Measurements from ENCODE around the gene CERT1.

The CERT1 gene

DNA sequence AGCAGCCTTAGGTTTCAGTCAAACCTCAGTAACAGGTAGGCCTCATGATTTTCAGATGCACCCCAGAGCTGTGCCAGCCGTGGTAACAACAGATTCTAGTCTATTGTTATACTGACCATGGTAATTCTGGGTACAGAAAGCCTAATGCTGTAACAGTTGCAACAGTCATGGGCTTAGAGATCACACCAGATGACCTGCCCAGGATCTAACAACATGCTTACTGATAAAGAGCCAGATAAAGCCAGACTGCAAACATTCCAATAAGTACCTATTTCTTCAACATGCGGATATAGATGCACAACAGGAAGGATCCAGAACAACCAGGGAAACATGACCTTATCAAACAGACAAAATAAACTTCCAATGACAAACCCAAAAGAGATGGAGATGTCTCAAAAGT is 42.8 kb downstream of the CERT1 start:
- DNase-seq = no peak

DNA sequence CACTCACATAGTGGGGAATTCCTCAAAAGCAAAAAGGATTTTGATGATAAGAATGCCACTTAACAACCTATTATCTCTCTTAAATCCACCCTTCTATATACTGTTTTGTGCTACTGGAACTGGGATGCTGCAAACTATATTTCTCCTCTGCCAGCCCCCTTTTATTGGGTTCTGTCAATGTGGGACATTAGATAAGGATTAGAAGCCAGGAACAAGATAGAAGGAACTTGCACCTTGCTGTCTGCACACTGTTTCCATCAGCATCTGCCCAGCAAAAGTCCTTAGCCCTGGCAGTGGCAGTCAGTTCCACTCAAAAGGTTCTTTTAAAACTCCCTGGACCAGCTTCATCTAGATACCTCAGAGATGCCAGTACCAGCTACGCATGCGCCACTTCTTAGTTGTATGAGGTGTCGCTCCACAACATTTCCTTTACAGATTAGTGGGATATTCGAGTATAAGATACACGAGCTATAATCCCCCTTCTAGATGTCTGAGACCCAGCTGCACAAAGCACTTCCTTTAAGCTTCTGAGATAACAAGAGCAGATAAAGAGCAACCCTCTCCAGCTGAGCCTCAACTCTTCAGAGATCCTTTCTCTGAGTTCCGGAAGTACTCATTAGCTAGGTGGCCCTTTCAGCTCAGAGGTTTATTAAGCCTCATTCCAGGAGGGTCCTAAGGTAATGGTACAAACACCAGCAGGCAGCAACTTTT is 45.3 kb downstream of the CERT1 start:
- no peak for DNase-seq

DNA sequence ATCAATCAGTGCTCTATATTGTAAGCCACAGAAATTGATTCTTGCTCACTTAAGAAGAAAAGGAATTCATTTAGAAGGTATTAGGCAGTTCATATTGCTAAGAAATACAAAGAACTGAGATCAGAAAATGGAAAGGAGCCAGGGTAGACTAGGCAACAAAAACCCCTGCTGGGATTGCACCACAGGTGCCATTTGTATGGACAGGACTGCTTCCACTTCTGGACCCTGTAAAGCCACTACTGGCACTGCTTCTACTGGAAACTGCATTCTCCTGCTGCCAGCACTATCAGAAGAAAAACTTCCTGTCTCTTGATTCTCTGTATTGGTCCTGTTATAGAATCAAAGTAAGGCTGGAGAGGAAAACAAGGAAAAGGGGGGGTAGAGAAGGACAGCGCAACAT is 45.9 kb downstream of the CERT1 start:
- no peak for DNase-seq

DNA sequence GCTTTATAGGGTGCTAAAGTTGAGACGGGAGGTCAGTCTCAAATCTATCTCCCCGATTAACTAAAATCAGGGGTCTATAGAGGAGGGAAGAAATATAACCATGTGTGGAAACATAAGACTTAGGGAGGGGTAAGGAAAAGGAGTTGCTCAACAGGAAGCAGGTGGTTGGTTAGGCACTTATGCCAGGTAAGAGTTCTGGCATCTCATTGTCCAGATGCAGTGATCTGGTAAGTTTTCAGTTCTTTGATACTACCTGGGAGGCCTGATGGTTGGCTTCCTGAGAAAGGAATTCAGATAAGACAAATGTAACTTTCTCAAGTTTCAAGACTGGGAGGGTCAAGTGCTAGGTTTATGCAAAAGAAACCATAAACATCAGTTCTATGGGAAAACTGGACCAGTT is 47.7 kb downstream of the CERT1 start:
- DNase-seq = no peak

DNA sequence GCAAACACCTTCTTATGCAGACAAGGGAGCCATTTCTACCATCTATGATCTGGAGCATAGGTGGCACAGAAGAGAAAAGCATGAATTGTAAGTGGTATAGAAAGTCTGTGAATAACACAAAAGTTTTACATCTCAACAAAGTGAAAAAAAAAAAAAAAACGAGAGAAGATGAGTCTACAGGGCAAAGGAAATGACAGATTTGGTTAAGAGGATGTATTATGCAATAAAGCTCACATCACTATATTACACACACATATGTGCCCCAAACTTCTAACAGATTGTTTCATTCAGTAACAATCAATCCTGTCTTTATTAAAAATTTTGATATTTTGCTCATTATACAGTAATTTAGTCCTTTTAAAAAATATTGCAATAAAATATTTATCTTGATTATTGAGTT is 49.8 kb downstream of the CERT1 start:
- DNase-seq = no peak

DNA sequence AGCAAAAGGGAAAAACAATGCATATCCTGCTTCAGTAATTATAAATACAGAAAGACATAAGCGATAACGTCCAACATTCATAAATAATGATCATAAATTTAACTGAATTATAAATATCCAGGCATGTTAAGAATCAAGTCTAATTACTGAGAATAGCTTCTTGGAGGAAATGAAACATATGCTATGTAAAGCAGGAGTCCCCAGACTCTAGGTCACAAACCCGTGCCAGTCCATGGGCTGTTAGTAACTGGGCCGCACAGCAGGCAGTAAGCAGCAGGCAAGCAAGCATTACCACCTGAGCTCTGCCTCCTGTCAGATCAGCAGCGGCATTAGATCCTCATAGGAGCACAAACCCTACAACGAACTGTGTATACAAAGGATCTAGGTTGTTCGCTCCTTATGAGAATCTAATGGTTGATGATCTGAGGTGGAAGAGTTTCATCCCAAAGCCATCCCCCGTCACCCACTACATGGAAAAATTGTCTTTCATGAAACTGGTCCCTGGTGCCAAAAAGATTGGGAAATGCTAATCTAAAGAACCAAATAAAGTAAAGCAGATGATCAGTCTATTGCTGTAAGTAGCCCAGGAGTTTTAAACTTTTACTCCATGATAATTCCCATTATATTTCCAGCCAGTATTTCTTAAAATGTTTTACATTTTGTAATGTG is 50.4 kb downstream of the CERT1 start:
- DNase-seq = peak; percentile 14

DNA sequence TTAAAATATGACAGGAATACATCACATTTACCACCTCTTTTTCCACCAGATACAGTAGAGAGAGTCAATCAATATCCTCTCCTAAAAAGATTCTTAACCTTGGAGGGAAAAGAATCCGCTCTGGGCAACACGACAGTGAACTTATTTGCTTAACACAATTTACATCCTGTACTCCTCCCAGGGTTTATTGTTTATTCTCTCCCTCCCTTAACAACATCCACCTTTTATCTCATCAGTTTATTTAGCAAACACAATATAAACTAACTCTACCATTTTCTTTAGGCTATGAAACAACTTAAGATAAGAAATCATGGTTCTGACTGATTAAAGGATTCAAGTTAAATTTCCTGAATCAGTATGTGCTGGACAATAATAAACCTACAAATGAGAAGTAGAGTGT is 50.9 kb downstream of the CERT1 start:
- peak; percentile 15 for DNase-seq

DNA sequence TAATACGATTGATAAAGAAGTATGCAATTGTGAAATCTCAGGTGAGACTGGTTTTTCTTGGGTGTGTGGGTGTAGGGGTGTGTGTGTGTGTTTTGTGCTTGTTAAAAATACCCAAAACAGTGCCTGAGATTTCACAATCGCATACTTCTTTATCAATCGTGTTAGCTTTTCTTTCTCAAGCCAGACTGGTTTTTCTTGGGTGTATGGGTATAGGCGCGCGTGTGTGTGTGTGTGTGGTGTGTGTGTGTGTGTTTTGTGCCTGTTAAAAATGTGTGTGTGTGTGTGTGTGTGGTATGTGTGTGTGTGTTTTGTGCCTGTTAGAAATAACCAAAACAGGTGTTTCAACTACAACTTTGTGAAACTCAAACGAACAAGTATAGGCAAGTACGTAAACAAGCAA is 53.7 kb downstream of the CERT1 start:
- DNase-seq = no peak

DNA sequence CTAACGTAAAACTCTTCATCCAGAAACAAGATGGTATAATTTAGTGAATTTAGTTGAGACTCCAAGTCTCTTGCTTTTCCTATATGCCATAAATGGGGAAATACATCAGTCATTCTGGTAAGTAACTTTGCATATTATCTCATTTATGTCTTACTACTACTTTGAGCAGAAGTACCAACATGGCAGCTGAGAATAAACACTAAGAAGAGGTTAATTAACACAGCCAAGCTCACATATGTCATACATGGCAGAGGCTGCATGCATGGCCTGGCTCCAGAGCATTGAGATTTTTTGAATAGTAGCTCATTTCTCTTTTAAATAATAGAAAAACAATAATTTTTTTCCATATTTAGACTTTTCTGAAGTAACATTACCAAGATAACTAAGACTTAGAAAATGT is 54.3 kb downstream of the CERT1 start:
- no peak for DNase-seq

DNA sequence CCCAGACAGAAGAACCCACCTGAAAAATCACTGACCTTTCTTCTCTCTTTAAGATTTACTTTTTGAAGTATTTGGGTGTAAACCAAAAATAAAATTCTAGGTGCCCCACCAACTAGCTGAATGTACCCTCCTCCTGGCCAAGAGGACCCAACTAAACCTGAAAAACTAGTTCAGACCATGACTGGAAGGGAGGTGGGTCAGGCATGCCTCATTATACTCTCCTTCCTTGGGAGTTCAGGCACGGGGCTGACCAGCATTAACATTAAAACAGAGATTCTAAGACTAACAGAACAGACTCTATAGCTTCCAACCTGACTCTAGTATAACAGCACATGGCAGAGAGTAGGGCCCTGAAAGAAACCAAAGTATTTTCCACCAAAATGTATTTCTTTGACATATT is 61.4 kb downstream of the CERT1 start:
- no peak for DNase-seq

DNA sequence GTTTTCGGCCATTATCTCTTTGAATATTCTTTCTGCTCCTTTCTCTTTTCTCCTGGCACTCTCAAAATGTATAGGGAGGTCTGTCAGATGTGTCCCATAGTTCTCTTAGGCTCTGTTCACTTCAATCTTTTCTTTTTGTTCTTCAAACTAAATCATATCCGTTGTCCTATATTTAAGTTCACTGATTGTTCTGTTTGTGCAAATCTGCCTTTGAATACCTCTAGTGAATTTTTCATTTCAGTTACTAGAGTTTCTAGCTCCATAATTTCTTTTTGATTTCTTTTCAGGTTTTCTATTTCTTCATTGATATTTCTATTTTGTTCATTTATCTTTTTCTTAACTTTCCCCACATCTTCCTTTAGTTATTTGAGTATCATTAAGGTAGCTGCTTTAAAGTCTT is 65.4 kb downstream of the CERT1 start:
- DNase-seq = no peak

DNA sequence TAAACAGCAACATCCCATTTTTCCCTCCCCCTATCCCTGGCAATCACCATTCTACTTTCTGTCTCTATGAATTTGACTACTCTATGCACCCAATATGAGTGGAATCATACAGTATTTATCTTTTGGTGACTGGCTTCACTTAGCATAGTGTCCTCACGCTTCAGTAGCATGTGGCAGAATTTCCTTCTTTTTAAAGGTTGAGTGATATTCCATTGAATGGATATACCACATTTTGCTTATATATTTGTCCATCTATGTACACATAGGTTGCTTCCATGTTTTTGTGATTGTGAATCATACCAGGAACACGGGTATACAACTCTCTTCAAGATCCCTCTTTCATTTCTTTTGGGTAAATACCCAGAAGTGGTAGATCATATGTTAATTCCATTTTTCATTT is 69.9 kb downstream of the CERT1 start:
- no peak for DNase-seq

DNA sequence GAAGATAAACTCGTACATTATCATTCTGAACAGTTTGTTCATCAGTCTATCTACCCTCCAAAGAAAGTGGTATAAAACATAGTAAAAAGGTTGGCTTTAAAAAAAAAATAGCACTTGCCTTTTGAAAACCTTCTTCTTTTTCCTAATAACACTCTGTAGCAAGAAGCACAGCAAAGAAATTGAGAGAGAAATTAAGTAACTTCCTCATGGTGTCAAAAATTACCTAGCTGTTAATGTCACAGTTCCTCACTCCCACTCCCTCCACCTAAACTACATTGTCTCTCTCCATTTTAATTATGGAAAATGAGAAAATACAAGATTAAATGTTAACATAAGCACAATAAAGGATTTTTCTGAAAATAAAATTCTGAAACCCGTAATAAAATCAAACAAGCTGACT is 72.2 kb downstream of the CERT1 start:
- DNase-seq = no peak

DNA sequence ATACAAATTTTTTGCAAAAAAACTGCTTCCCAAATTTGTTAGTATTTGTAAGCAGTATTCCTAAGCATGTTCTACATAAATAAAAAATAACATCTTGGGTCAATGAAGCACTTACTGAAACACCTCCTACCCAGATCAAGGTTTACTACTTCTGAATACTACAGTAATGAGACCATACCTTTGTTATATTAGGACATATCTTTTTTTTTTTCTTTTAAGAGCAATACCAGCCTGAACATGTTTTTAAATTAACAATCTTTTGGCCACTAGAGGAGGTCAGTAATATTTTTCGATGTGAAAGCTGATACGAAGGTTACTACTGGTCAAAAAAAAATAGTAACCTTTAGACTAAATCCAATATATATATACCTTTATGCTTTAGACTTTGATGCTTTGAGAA is 72.7 kb downstream of the CERT1 start:
- no peak for DNase-seq

DNA sequence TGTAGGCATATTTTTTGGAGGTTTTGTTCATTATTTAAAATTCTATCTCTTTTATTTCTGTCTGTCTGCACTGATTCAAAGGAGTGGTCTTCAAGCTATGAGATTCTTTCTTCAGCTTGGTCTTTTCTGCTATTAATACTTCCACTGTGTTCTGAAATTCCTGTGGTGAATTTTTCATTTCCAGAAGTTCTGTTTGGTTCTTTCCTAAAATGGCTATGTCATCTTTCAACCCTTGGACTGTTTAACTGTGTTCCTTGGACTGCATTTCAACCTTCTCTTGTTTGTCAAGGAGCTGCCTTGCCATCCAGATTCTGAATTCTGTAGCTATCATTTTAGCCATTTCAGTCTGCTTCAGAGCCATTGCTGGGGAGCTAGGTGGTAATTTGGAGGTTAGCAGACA is 76.3 kb downstream of the CERT1 start:
- DNase-seq = no peak

DNA sequence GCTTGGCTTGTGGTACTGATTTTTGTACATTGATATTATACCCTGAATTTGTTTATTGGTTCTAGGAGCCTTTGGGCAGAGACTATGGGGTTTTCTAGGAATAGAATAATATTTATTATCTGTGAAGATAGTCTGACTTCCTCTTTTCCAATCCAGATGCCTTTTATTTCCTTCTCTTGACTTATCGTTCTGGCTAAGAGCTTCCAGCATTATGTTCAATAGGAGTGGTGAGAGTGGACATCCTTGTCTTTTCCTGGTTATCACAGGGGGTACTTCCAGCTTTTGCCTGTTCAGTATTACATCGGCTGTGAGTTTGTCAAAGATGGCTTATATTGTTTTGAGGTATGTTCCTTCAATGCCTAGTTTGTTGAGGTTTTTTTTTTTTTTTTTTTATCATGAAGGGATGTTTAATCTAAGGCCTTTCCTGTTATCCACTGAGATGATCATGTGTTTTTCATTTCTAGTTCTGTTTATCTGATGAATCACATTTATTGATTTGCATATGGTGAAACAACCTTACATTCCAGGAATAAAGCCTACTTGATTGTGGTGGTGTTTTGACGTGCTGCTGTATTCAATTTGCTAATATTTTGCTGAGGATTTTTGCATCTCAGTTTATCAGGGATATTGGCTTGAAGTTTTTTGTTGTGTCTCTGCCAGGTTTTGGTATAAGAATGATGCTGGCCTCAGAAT is 77.5 kb downstream of the CERT1 start:
- DNase-seq = no peak

DNA sequence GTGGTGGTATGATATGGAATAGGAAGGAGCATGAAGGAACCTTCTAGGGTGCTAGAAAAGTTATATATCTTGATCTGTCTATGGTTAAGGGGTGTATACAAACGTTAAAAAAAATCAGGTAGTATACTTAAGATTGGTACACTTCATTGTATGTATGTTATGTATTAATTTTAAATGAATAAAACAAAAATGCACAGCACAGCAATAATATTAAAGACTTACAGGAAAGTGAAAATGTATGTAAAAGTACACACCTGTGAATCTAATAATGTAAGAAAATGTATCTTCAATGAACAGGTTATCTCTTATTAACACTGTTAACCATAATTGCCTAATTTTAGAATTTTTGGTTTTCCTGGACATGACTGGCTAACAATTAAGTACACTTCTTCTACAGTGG is 97.2 kb downstream of the CERT1 start:
- no peak for DNase-seq

DNA sequence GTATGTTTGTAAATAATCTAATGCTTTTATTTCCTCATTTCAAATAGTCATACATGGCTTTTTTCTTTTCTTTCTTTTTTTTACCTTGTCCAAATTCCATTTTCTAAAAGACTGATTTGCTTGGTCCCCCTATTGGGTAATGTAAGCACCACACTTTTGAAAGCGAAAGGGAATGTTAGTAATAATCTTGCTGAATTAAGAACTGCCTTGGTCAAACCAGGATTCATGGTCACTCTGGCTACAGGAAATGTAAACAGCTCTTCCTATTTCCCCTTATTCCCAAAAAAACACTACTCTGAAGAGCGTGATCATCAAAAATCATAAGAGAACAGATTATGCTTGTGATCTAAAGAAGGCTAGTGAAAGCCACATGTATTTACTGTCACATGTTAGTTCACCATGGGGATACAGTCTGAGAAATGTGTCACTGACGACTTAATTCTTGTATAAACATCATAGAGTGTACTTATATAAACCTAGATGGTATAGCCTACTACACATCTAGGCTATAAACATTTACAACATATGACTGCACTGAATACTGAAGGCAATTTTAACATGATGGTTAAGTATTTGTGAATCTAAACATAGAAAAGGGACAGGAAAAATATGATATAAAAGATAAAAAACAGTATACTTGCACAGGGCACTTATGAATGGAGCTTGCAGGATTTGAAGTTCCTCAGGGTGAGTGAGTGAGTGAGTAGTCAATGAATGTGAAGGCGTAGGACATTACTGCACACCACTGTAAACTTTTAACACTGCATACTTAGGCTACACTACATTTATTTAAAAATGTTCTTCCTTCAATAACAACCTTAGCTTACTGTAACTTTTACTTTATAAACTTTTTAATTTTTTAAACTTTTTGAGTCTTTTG is 99.1 kb downstream of the CERT1 start:
- DNase-seq = no peak

DNA sequence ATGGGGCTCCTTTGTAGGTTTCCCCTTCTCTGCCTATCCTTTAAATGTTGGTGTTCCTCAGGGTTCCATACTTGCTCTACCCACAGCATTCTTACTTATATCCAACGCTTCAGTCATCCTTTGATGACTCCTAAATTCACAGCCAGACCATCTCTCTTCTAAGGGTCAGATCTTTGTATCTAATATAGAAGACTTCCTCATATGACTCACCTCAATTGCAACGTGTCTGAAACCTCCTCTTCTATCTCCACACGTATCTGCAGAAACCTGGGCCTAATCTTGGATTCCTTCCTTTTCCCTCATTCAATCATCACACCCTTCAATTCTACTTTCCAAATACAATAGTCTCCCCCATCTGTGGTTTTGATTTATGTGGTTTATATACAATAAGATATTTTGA is 106.1 kb downstream of the CERT1 start:
- no peak for DNase-seq

DNA sequence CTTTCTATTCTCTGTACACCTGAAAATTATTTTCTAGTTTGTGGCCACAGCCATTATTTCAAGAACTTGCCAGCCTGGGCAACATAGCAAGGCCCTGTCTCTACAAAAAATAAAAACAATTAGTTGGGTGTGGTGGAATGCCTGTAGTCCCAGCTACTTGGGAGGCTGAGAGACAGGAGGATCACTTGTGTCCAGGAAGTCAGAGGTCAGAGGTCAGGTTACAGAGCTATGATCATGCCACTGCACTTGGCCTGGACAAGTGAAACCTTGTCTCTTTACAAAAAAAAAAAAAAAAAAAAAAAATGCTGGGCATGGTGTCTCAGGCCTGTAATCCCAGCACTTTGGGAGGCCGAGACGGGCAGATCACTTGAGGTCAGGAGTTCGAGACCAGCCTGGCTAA is 116.2 kb downstream of the CERT1 start:
- DNase-seq = no peak

DNA sequence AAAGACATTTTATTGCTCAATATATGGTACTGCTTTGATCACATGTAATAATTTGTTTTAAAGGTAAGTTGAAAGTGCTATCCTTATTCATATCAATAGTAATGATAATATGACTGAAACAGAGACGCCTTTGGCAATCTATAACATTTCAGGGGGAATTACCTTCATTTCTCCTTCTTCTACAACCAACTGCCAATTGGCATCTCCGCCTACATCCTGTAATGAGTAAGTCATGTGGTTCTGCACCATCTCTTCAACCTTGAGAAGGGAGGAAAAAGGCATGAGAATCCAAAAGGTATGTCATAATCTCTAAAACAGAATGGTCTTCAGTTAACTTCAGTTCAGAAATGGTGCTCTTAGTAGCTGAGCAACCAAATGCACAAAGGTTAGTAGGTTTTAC is 122.0 kb downstream of the CERT1 start:
- DNase-seq = no peak

DNA sequence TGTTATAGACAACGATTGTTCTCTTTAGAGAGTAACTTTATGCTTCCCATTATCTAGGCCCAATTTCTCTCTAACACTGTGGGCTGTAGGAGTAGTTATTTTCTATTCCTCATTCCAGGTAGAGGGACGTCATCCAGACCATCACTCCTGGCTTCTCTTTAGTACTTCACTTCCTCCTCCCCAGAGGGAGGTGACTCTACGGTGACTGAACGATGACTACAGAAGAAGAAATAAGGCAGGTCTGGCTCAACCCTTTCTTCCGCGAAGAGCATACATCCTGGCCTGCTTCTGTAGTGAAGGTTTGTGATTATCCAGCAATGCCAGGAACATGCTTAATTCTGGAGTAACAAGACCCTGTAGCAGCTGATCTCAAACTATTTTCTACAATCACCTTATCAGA is 123.6 kb downstream of the CERT1 start:
- DNase-seq = no peak

DNA sequence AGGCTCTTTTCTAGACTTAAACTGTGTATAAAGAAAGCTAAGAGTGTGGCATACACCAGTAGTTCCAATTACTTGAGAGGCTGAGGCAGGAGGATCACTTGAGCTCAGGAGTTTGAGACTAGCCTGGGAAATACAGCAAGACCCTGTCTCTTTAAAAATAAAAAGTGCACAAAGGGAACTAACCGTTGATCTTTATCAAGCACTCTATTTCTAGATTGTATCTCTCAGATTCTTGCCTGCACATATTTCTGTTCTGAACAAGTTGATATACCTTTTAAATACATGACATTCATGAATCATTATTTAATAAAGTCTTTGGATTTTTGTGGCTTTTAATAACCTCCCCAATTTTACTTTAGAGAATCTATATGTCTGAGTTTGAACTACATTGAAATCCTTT is 127.2 kb downstream of the CERT1 start:
- DNase-seq = no peak

DNA sequence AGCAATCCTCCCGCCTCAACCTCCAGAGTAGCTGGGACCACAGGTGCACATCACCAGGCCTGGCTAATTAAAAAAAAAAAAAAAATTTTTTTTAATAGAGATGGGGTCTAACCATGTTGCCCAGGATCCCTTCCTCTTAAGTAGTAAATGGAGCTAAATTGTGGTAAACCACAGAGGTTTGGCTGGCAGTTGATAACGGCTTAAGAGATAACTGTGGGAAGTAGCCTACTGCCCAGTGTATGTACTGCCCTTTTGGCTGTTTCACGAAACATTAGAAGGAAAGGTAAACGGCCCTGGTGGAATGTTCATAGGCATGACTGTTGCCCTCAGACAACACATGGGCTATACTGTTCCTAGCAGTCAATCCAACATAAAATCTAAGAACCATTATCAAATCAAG is 130.0 kb downstream of the CERT1 start:
- DNase-seq = no peak
